ENCODE measurements around the gene KLRF1. TPM values are rescaled to one million over a fixed set of nuclear protein-coding genes. Genes with fewer than 3 reads are reported as not detected.

KLRF1 gene
- total and polyA plus RNA-seq, 12 donors: 0.19 to 2.3 (median 0.40) TPM; not detected in 6

DNA sequence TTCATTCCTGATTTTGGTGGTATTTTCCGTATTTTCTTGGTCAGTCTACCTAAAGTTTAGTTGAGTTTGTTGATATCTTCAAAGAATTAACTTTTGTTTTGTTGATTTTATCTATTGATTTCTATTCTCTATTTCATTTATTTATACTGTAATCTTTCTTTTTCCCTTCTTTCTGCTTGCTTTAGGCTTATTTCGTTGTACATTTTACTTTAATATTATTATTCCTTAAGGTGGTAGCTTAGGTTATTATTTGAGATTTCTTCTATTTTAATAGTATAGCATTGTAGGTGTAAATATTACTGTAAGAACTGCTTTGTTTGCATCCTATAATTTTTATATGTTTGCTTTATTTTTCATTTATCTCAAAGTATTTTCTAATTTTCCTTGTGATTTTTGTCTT is 21.4 kb upstream of the KLRF1 start:
- no peaks in the 10 kb centered on the region for H3K36me3 ChIP-seq
- no peaks in the 10 kb centered on the region for H3K9me3 ChIP-seq
- TF ChIP-seq, protein P1, sequence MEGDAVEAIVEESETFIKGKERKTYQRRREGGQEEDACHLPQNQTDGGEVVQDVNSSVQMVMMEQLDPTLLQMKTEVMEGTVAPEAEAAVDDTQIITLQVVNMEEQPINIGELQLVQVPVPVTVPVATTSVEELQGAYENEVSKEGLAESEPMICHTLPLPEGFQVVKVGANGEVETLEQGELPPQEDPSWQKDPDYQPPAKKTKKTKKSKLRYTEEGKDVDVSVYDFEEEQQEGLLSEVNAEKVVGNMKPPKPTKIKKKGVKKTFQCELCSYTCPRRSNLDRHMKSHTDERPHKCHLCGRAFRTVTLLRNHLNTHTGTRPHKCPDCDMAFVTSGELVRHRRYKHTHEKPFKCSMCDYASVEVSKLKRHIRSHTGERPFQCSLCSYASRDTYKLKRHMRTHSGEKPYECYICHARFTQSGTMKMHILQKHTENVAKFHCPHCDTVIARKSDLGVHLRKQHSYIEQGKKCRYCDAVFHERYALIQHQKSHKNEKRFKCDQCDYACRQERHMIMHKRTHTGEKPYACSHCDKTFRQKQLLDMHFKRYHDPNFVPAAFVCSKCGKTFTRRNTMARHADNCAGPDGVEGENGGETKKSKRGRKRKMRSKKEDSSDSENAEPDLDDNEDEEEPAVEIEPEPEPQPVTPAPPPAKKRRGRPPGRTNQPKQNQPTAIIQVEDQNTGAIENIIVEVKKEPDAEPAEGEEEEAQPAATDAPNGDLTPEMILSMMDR (IDR thresholded peaks at IDR 0.05): no peak
- H3K27me3 ChIP-seq: no peaks in the 10 kb centered on the region
- H3K4me1 ChIP-seq: peaks cover 0 to 2% (median 0%) of the 10 kb centered on the region in 9 donors
- ATAC-seq (no peak), DNase-seq (no peak)
- H3K27ac ChIP-seq: no peak overlapping the region
- no peak overlapping the region for H3K4me3 ChIP-seq
- WGBS, 2 donors: 94 to 95% methylated on average over 2 of the region's 2 CpGs
- intact Hi-C loops (cut with DNase I): no loop called here

DNA sequence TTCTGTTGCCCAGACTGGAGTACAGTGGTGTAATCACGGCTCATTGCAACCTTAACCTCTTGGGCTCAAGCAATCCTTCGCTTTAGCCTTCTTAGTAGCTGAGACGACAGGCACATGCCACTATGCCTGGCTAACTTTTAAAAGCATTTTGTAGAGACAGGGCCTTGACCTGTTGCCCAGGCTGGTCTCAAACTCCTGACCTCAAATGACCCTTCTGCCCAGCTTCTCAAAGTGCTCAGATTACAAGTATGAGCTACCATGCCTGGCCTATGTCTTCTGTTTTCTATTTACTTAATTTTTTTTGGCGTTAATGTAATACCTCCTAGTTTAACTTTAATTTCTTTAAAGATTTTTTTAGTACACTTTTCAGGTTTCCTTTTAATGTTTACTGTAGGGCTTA is 20.6 kb upstream of the KLRF1 start:
- 69 to 77% methylated on average over 4 of the region's 4 CpGs for WGBS, 2 donors
- intact Hi-C loops (cut with DNase I): no loop called here
- H3K4me1 ChIP-seq: peaks cover 0 to 10% (median 0%) of the 10 kb centered on the region in 9 donors

DNA sequence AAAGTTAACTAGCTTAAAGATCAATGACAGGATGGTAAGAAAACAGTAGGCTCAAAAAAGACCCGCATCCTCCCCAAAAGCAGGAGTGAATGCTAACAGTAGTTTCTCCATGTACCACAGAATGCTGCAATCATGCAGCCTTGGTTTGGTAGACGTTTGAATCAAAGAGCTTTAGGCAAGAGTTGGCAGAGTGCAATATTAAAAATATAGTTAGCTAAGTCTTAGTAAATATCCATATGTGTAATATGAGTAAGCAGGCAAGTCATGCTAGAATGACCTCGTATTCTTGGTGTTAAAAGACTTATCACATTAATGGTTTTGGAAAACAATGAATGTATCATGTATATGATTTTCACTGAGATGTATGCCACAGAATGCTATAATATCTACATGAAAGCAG is 18.8 kb upstream of the KLRF1 start:
- Histone ChIP-seq H3K27ac (no peak overlapping the region), H3K4me1 (peaks cover 0 to 11% (median 0%) of the 10 kb centered on the region in 9 donors), H3K4me3 (no peak overlapping the region), H3K36me3 (no peaks in the 10 kb centered on the region), H3K27me3 (peaks cover 0 to 5% (median 0%) of the 10 kb centered on the region in 7 donors), H3K9me3 (no peaks in the 10 kb centered on the region)
- ATAC-seq: no peak
- no peak for DNase-seq
- TF ChIP-seq, protein P1 (IDR thresholded peaks at IDR 0.05): no peak
- intact Hi-C loops (cut with DNase I): no loop called here
- WGBS, 2 donors: 67 to 71% methylated on average over 3 of the region's 3 CpGs

More for the DNA sequence above, 20.6 kb upstream of the KLRF1 start:
- H3K36me3 ChIP-seq: no peaks in the 10 kb centered on the region
- H3K4me3 ChIP-seq: no peak overlapping the region
- no peak for ATAC-seq
- H3K9me3 ChIP-seq: no peaks in the 10 kb centered on the region
- TF ChIP-seq, protein P1 (IDR thresholded peaks at IDR 0.05): no peak
- no peak overlapping the region for H3K27ac ChIP-seq
- no peaks in the 10 kb centered on the region for H3K27me3 ChIP-seq
- DNase-seq: no peak

DNA sequence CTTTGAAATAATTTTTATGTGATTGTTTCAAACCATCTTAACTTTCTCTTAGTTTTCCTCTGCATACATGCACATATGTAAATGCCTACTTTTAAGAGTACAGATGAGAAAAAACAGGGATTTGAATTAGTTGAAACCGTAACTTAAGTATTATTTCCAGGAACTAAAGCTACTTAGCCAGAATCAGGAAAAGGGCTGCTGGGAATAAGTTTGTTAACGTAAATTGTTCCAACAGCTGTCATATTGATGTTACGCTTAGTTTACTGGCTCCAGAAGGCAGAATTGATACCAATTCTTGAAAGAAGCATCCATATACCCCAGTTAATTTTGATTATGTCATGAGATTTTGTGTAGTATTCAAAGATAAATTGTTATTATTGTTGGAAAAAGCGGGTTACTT is 17.9 kb upstream of the KLRF1 start:
- TF ChIP-seq, protein P1 (IDR thresholded peaks at IDR 0.05): no peak
- no peak for ATAC-seq
- 70 to 71% methylated on average over 4 of the region's 4 CpGs for WGBS, 2 donors
- Histone ChIP-seq H3K9me3 (no peaks in the 10 kb centered on the region), H3K36me3 (no peaks in the 10 kb centered on the region), H3K4me1 (peaks cover 0 to 17% (median 0%) of the 10 kb centered on the region in 9 donors), H3K27me3 (peaks cover 0 to 11% (median 0%) of the 10 kb centered on the region in 7 donors), H3K27ac (no peak overlapping the region), H3K4me3 (no peak overlapping the region)
- intact Hi-C loops (cut with DNase I): no loop called here
- no peak for DNase-seq

All from heart right ventricle (tissue), 16 donors.